ENCODE measurements around the gene SELENOS.

GRCh38 chr15:101233651-101234280, 43.5 kb downstream of the SELENOS start:
- TF ChIP-seq MXI1 (conservative IDR thresholded peaks at IDR 0.05; ENCODE audit: poor library complexity, severe bottlenecking): no peak
- no peak for TF ChIP-seq EZH2 (IDR thresholded peaks at IDR 0.05; ENCODE audit: borderline replicate concordance, insufficient read depth, low read length, poor library complexity, severe bottlenecking)
- TF ChIP-seq, protein P1, sequence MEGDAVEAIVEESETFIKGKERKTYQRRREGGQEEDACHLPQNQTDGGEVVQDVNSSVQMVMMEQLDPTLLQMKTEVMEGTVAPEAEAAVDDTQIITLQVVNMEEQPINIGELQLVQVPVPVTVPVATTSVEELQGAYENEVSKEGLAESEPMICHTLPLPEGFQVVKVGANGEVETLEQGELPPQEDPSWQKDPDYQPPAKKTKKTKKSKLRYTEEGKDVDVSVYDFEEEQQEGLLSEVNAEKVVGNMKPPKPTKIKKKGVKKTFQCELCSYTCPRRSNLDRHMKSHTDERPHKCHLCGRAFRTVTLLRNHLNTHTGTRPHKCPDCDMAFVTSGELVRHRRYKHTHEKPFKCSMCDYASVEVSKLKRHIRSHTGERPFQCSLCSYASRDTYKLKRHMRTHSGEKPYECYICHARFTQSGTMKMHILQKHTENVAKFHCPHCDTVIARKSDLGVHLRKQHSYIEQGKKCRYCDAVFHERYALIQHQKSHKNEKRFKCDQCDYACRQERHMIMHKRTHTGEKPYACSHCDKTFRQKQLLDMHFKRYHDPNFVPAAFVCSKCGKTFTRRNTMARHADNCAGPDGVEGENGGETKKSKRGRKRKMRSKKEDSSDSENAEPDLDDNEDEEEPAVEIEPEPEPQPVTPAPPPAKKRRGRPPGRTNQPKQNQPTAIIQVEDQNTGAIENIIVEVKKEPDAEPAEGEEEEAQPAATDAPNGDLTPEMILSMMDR (IDR thresholded peaks at IDR 0.05; ENCODE audit: poor library complexity, severe bottlenecking): no peak
- TF ChIP-seq EP300 (conservative IDR thresholded peaks at IDR 0.05; ENCODE audit: poor library complexity, severe bottlenecking): no peak
- TF ChIP-seq POLR2AphosphoS5 (IDR thresholded peaks at IDR 0.05): no peak
